NCI-H2081 treated with DMSO at 0.1 percent for 48 hours (cell line): ENCODE results near the gene TBC1D10B.
"Not testable (repeated sequence)": the region's sequence is repeated elsewhere in the genome, so short reads cannot be mapped to it uniquely, and the experiment has no call there.

Experiments used
- DNase-seq: peaks from one replicate; lab custom pipeline; 2025; lab: John Stamatoyannopoulos, UW

The TBC1D10B gene

GRCh38 chr16:30397056-30397455 is 26.8 kb upstream of the TBC1D10B start:
- DNase-seq, result no peak

- not testable (repeated sequence) for DNase-seq
Observed at GRCh38 chr16:30396627-30397026, 26.3 kb upstream of the TBC1D10B start.

DNA sequence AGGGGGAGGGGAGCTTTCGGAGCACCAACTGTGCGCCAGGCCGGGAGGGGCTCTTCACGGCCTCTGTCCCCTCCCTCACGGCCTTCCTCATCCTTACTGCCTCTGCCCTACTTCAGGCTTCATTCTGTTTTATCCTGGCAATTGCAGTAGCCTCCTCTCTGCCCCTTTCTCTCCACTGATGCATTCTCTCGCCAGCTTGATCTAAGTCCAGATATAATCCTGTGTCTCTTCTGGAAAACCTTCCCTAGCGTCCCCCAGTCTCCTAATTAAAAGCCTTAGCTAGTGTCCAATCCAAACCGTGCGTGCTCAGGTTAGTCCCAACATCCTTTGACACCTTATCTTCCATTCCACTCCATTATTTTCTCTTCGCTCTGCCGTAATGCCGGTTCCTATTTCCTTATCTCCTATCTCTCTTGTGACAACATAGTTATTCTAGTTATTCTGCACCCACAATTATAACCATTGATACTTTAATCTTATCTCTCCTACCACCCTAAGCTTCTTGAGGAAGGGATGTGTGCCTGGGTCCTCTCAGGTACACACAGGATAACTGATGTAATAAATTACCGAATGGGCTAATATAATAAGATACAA is 25.8 kb upstream of the TBC1D10B start:
- DNase-seq, result no peak

DNA sequence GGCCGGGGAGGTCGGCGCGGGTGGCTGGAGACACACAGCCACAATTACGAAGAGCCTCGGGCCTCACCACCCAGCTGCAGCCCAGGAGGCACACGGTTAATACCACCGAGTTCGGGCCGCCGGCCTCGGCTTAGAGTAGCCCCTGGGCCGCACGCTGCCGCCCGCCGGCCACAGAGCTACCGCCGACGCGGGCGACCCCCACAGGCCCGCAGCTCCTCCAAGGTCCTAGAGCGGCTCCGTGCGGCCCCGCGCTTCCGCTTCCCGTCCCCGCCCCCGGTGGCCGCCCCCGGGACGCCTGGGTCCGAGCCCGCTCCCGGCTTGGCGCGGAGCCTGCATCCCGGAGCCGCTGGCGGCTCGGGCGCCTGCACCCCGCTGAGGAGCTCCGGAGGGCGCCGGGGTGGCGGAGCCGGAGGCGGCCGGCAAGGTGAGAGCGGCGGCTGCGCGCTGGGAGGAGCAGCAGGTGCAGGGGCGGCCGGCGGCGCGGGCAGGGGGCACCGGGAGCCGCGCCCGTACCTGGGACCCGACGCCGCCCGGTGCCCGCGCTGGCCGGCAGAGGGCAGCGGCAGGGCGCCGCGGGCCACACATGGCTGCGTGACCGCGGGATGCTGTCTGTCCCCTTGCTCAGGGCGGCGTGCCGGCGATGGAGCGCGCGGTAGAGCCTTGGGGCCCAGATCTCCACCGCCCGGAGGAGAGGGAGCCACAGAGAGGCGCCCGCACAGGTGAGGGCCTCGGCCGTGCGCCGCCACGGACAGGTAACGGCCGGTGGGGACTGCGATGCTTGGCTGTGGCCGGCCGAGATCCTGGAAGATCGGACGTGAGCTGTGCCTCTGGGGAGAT is 25.1 kb upstream of the TBC1D10B start, which contains the start of gene ZNF48:
Gene ZNF48, plus strand, starts transcription at position 266 of the 837 bp plus-strand sequence. Its CDS starts 375 bp downstream, at position 641.
- DNase-seq, result peak; percentile 6

DNA sequence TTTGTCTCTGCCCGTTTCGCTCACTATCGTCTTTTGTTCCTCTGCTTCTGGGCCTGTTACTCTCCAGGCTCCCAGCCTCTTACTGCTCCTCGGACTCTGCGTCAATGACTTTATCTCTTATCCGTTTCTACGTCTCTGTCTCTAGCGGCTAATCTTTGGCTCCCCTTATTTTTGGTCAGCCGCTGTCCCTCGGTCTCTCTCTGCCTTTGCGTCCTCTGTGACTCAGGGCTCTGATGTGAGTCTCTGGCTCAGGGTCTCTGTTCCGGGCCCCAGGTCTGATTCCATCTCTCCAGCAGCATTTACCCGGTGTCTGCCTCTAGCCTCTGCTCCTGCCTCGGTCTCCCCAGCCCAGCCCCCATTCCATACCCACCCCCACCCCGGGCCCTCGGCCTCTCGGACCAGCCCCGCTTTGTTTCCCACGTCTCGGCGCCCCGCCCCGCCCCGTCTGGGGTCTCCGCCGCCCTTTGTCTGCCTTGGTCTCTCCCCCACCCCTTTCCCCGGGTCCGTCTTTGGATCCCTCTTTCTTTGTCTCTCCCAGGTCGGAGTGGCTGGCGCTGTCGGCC is 24.4 kb upstream of the TBC1D10B start:
- DNase-seq, result no peak

- DNase-seq, result no peak
Observed at GRCh38 chr16:30383521-30383920, 13.2 kb upstream of the TBC1D10B start.

DNA sequence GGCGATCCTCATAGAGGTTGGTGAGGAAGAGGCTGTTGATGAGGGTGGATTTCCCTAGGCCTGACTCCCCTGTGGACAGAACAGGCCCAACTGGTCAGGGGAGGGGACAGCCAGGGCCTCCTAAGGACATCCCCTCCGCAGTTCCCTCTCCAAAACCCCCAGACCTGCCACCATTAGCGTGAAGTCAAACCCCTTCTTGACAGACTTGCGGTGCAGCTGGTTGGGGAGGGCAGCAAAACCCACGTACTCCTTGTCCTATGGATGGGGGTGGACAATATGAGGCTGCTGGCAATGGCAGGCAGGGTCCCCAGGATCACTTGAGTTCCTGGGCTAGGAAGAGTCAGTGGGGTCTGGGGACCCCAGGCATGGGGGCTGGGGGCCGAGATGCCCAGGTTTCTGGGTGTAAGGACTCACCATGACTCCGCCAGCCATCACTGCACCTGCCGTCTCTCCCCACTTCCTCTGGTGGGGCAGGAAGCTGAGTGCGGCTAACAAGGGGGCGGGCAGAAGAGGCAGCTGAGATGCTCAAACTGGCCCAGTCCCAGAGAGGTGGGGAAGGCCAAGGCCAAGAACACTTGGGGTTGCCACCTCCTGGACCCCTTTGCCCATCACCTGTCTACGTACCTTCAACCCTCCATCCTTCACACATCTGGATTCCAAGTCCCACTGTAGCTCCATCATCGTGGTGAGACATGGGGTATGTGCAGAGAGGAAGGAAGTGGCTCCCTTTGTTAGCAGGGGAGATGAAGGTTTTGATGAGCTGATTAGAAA is 12.0 kb upstream of the TBC1D10B start, which contains the start of gene SEPTIN1:
Gene SEPTIN1, minus strand, starts transcription at position 451 of the 771 bp plus-strand sequence. Its CDS starts 19 bp downstream, at position 432.
- no peak for DNase-seq

- no peak for DNase-seq
Observed at GRCh38 chr16:30381291-30382041, 11.2 kb upstream of the TBC1D10B start.

DNA sequence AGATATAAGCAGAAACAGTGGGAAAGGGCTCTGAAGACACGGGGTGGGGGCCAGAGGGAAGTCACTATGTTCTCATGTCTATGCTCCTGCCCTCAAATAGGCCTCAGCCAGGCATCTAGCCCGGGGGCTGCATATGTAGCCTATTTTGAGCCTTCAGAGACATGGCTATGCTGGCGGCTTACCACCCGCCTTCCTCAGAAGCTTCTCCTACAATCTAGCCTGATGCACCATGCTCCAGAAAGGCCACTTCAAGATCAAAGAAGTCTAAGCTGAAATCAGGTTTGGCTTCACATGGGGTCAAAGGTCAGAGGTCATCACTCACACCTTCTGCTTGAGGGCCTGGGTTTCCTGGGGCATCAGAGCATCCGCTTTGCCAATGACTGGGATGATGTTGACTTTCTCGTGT is 10.5 kb upstream of the TBC1D10B start:
- no peak for DNase-seq

DNA sequence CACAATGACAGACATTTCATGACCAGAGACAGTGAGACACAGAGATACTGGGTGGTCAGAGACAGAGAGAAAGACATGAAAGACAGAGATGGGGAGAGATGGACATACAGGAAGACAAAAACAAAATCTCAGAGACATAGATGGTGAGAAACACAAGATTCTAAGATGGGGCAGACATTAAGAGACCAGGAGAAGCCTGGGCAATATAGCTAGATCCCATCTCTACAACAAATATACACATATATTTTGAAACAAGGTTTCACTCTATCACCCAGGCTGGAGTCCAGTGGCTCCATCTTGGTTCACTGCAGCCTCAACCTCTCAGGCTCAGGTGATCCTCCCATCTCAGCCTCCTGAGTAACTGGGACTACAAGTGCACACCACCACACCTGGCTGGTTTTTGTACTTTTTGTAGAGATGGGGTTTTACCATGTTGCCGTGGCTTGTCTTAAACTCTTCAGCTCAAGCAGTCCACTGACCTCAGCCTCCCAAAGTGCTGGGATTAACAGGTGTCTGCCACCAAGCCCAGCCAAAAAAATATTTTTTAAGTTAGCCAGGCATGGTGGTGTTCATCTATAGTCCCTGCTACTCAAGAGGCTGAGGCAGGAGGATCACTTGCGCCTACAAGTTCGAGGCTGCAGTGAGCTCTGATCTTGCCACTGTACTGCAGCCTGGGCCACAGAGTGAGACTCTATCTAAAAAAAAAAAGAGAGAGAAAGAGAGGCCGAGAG is 9.9 kb upstream of the TBC1D10B start:
- DNase-seq, result no peak

DNA sequence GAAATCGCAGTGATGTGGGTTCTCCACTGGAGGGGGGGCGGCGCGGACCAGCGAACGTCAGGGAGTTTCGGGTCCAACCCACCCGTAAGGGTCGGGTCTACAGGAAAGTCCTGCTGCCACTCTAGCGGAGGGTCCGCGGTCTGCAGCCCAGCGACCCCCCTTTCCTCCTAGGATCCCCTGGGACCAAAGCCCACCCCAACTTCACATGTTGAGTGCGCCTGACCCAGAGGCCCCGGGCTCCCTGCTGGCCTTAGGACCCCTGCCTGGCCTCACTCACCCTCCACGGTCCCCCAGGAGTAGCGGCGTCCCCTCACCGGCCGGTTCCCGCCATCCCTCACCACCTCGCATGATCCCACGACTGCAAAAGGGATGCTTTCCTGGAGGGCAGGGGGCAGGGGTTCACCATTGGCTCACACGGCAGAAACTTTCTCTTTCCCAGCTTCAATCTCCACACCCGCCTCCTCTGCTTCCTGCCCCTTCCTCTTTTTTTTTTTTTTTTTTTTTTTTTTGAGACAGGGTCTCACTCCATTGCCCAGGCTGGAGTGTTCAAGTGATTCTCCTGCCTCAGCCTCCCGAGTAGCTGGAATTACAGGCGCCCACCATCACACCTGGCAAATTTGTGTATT is 9.0 kb upstream of the TBC1D10B start:
- DNase-seq, result no peak

- peak; percentile 47 for DNase-seq
Observed at GRCh38 chr16:30378236-30379157, 8.2 kb upstream of the TBC1D10B start.

DNA sequence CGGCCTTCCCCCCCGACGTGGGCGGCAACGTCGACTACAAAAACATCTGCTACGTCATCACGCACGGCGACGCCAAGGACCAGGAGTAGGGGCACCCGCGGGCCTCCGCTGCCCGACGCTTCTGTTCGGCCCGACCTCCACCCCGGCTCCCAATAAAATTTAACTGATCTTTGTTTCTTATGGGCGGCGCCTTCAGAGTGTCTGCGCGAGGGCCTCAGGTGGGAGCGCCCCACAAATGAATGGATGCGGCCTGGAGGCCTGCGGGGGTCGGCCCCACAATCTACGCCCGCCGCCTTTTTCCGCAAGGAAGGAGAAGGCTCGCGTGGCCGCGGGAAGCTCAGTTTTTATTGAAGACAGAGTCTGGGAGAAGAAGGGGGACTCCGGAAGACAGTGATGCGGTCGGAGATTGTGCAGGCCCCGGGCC is 7.5 kb upstream of the TBC1D10B start:
- peak; percentile 11 for DNase-seq

DNA sequence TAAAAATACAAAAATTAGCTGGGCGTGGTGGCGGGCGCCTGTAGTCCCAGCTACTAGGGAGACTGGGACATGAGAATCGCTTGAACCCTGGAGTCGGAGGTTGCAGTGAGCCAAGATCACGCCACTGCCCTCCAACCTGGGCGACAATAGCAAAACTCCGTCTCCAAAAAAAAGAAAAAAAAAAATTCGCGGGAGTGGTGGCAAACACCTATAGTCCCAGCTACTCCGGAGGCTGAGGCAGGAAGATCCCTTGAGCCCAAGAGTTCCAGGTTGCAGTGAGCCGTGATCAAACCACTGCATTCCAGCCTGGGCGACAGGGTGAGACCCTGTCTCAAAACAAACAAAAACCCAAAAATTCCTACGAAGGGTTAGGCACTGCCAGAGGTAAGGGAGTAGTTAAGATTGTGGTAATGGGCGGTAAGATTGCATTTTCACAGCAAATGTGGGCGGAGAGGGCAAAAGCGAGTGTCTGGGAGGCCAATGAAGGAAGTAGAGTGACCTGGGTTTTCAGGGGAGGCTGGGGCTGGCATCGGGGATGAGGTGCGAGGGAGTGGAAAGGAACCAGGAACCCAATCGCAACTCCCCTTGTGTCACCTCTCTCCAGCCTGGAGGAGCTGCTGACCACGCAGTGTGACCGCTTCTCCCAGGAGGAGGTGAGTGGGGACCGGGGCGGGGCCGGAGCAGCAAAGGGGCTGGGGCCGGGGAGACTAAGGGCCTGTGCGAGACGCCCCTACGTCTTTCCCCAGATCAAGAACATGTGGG is 6.9 kb upstream of the TBC1D10B start:
- no peak for DNase-seq

DNA sequence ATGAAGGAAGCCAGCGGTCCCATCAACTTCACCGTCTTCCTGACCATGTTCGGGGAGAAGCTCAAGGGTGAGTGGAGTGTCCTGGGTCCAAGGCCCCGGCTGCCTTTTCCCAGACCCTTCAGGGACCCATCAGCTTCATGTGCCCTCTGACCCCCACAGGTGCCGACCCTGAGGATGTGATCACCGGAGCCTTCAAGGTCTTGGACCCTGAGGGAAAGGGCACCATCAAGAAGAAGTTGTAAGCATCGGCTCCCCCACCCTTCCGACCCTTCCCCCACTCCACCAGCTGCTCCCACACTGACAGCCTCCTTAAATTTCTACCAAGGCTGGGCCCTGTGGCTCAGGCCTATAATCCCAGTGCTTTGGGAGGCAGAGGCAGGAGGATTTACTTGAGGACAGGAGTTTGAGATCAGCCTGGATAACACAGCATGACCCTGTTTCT is 6.2 kb upstream of the TBC1D10B start:
- DNase-seq, result no peak

- DNase-seq, result no peak
Observed at GRCh38 chr16:30375864-30376263, 5.6 kb upstream of the TBC1D10B start.

GRCh38 chr16:30374538-30374937 is 4.2 kb upstream of the TBC1D10B start, which contains the start of gene MYL11:
TSS of gene MYL11 (plus strand) at chr16:30374802. CDS start at chr16:30374858, 56 bp downstream.
- no peak for DNase-seq

GRCh38 chr16:30372725-30373124 is 2.4 kb upstream of the TBC1D10B start:
- DNase-seq, result no peak
